Femur (tissue), 1 donor: ENCODE data around the gene HPX.

Experiments used
- DNase-seq: peaks from one replicate; pipeline ENCODE4 v3.0.0-alpha.2; 2017

HPX gene

GRCh38 chr11:6459099-6459450, 18.3 kb upstream of the HPX start:
- DNase-seq, result no peak

- no peak for DNase-seq
Measured at GRCh38 chr11:6458352-6459098, 17.7 kb upstream of the HPX start.

GRCh38 chr11:6457581-6458320, 17.0 kb upstream of the HPX start:
- no peak for DNase-seq

- DNase-seq, result no peak
Measured at GRCh38 chr11:6456361-6457073, 15.7 kb upstream of the HPX start.

- DNase-seq, result no peak
Measured at GRCh38 chr11:6455070-6455469, 14.3 kb upstream of the HPX start.

GRCh38 chr11:6453152-6453551, 12.4 kb upstream of the HPX start:
- DNase-seq, result no peak

GRCh38 chr11:6452219-6452618, 11.4 kb upstream of the HPX start:
- DNase-seq, result no peak

GRCh38 chr11:6448574-6448973, 7.8 kb upstream of the HPX start:
- no peak for DNase-seq

- peak; percentile 43 for DNase-seq
Measured at GRCh38 chr11:6443269-6444003, 2.6 kb upstream of the HPX start.

GRCh38 chr11:6442441-6442840, 1.7 kb upstream of the HPX start:
- no peak for DNase-seq

- DNase-seq, result peak; percentile 45
Measured at GRCh38 chr11:6438979-6439571, 1.7 kb downstream of the HPX start.

- DNase-seq, result no peak
Measured at GRCh38 chr11:6437993-6438392, 2.8 kb downstream of the HPX start.

GRCh38 chr11:6437423-6437822, 3.4 kb downstream of the HPX start:
- no peak for DNase-seq

- DNase-seq, result no peak
Measured at GRCh38 chr11:6433998-6434660, 6.7 kb downstream of the HPX start.

- no peak for DNase-seq
Measured at GRCh38 chr11:6431861-6432260, 8.9 kb downstream of the HPX start.

- DNase-seq, result no peak
Measured at GRCh38 chr11:6427516-6427915, 13.3 kb downstream of the HPX start.

- no peak for DNase-seq
Measured at GRCh38 chr11:6420677-6421076, 20.1 kb downstream of the HPX start.

- DNase-seq, result peak; percentile 79
Measured at GRCh38 chr11:6419009-6419631, 21.7 kb downstream of the HPX start, which contains the start of gene APBB1. APBB1 (minus strand) TSS chr11:6419094; CDS start chr11:6411347, 7,747 bp downstream.

GRCh38 chr11:6418557-6419008, 22.2 kb downstream of the HPX start:
- peak; percentile 43 for DNase-seq

GRCh38 chr11:6417907-6418556, 22.8 kb downstream of the HPX start:
- DNase-seq, result no peak

- DNase-seq, result no peak
Measured at GRCh38 chr11:6415797-6416196, 25.0 kb downstream of the HPX start.
